ENCODE results near the gene PTPRN2. TPM values are rescaled to one million over a fixed set of nuclear protein-coding genes. Genes with fewer than 3 reads are reported as not detected.

The PTPRN2 gene
- polyA plus RNA-seq, 1 of the 3 experiments (the other 2 are of a cell fraction): 4.0 TPM

DNA sequence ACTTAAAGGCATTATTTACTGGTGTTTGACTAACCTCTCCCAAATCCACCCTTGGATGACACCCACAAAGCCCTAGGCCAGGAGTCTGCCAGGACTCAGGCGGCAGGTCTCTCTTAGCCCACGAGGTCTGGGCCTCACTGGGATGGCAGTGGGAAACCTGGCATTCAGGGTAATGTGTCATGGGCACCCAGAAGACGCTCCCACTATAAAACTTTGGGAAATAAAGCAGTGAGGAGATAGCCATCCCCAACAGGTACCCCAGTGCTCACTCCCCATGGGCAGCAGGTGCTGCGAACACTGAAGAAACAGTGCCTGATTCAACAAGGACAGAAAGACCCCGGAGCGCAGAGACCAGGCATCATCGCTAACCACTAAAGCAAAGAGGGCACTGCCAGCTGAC lies 14.4 kb upstream of the PTPRN2 start:
- TF ChIP-seq, protein P1, sequence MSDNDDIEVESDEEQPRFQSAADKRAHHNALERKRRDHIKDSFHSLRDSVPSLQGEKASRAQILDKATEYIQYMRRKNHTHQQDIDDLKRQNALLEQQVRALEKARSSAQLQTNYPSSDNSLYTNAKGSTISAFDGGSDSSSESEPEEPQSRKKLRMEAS (IDR thresholded peaks at IDR 0.05; ENCODE audit: low read depth): no peak
- TF ChIP-seq GATA2 (CRISPR knock-in tag; IDR thresholded peaks at IDR 0.05): no peak
- TF ChIP-seq NFIC (IDR thresholded peaks at IDR 0.05; ENCODE audit: borderline replicate concordance): no peak
- TF ChIP-seq FOSL2 (IDR thresholded peaks at IDR 0.05; ENCODE audit: borderline replicate concordance, low read depth): no peak
- no peak for TF ChIP-seq FOXJ3 (CRISPR knock-in tag; IDR thresholded peaks at IDR 0.05)
- no peak for TF ChIP-seq MEF2A (IDR thresholded peaks at IDR 0.05; ENCODE audit: borderline replicate concordance, low read depth)
- TF ChIP-seq JUND (IDR thresholded peaks at IDR 0.05): no peak
- no peak for TF ChIP-seq RCOR1 (IDR thresholded peaks at IDR 0.05; ENCODE audit: low read length)
- TF ChIP-seq, protein P2, sequence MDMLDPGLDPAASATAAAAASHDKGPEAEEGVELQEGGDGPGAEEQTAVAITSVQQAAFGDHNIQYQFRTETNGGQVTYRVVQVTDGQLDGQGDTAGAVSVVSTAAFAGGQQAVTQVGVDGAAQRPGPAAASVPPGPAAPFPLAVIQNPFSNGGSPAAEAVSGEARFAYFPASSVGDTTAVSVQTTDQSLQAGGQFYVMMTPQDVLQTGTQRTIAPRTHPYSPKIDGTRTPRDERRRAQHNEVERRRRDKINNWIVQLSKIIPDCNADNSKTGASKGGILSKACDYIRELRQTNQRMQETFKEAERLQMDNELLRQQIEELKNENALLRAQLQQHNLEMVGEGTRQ (IDR thresholded peaks at IDR 0.05; ENCODE audit: borderline replicate concordance, low read depth, low read length): no peak
- no peak for TF ChIP-seq FOXM1 (IDR thresholded peaks at IDR 0.05; ENCODE audit: low read depth)
- TF ChIP-seq, protein P3, sequence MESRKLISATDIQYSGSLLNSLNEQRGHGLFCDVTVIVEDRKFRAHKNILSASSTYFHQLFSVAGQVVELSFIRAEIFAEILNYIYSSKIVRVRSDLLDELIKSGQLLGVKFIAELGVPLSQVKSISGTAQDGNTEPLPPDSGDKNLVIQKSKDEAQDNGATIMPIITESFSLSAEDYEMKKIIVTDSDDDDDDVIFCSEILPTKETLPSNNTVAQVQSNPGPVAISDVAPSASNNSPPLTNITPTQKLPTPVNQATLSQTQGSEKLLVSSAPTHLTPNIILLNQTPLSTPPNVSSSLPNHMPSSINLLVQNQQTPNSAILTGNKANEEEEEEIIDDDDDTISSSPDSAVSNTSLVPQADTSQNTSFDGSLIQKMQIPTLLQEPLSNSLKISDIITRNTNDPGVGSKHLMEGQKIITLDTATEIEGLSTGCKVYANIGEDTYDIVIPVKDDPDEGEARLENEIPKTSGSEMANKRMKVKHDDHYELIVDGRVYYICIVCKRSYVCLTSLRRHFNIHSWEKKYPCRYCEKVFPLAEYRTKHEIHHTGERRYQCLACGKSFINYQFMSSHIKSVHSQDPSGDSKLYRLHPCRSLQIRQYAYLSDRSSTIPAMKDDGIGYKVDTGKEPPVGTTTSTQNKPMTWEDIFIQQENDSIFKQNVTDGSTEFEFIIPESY (IDR thresholded peaks at IDR 0.05; ENCODE audit: borderline replicate concordance, low read depth): no peak
- TF ChIP-seq SIN3A (IDR thresholded peaks at IDR 0.05; ENCODE audit: borderline replicate concordance, low read depth, low read length): no peak
- no peak for TF ChIP-seq EZH2phosphoT487 (IDR thresholded peaks at IDR 0.05; ENCODE audit: borderline replicate concordance, low read depth)
- ChIA-PET POLR2A (no interaction called here), CTCF (no interaction called here)
- WGBS (ENCODE audit: low lambda C conversion rate): 99% methylated on average over 7 of the region's 7 CpGs
- H3K79me2 ChIP-seq (ENCODE audit: insufficient read depth): no peaks in the 10 kb centered on the region
- no peaks in the 10 kb centered on the region for H3K9me3 ChIP-seq
- no peaks in the 10 kb centered on the region for H3K36me3 ChIP-seq (replicated peaks in 1 of 2; ENCODE audit: control insufficient read depth in 1 of 2, insufficient read depth in 2 of 2, low read length in 1 of 2)
- no peak for DNase-seq
- no peak overlapping the region for H3K4me2 ChIP-seq
- no peak overlapping the region for H3K27ac ChIP-seq (ENCODE audit: low read depth in 2 of 2, low read length in 1 of 2)
- no peaks in the 10 kb centered on the region for H3K9me2 ChIP-seq
- no peaks in the 10 kb centered on the region; a peak in 1 of 4 replicates for H3K4me1 ChIP-seq (ENCODE audit: control insufficient read depth in 1 of 2, insufficient read depth in 2 of 2, low read depth in 1 of 2, low read length in 1 of 2)
- H4K20me1 ChIP-seq (ENCODE audit: insufficient read depth): no peaks in the 10 kb centered on the region
- H3K4me3 ChIP-seq (ENCODE audit: low read depth in 2 of 2, low read length in 1 of 2): no peak overlapping the region
- H3K27me3 ChIP-seq (ENCODE audit: insufficient read depth): no peaks in the 10 kb centered on the region
- no peak overlapping the region for H3K9ac ChIP-seq
- H3F3A ChIP-seq (replicated peaks; ENCODE audit: insufficient read depth): peaks cover 3% of the 10 kb centered on the region
- H2AFZ ChIP-seq (ENCODE audit: low read depth): no peak overlapping the region

DNA sequence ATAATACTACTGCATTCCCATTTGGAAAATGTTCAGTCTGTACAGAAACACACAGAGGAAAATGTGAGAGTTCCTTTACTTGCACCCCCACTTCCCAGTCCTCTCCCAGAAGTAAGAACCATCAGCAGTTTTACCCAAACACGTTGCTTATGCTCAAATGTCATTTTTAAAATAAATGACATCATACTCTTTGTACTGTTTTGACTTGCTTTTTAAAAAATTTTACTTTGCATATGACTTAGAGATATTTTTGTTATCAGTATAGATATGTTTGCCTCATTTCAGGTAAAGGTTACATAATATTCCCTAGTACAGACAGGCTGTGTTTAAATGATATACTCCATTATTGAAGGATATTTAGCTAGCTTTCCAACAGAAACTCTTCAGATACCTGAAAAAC lies 13.5 kb upstream of the PTPRN2 start:
- ChIA-PET CTCF (interaction anchor here (1.4 kb wide), 1 partner anchor 46 kb away, joined by 3 read pairs; no protein-coding TSS in a partner anchor), POLR2A (interaction anchor here (0.9 kb wide), 1 partner anchor 13 kb away, joined by 3 read pairs; the partner anchor contains the start of gene PTPRN2)
- Histone ChIP-seq H2AFZ (ENCODE audit: low read depth) (no peak overlapping the region), H3K36me3 (replicated peaks in 1 of 2; ENCODE audit: control insufficient read depth in 1 of 2, insufficient read depth in 2 of 2, low read length in 1 of 2) (no peaks in the 10 kb centered on the region), H3K9me3 (no peaks in the 10 kb centered on the region), H3F3A (replicated peaks; ENCODE audit: insufficient read depth) (peaks cover 3% of the 10 kb centered on the region), H3K4me2 (no peak overlapping the region), H4K20me1 (ENCODE audit: insufficient read depth) (no peaks in the 10 kb centered on the region), H3K4me3 (ENCODE audit: low read depth in 2 of 2, low read length in 1 of 2) (no peak overlapping the region), H3K79me2 (ENCODE audit: insufficient read depth) (no peaks in the 10 kb centered on the region), H3K4me1 (ENCODE audit: control insufficient read depth in 1 of 2, insufficient read depth in 2 of 2, low read depth in 1 of 2, low read length in 1 of 2) (no peaks in the 10 kb centered on the region; a peak in 1 of 4 replicates), H3K9ac (no peak overlapping the region), H3K9me2 (no peaks in the 10 kb centered on the region), H3K27ac (ENCODE audit: low read depth in 2 of 2, low read length in 1 of 2) (no peak overlapping the region), H3K27me3 (ENCODE audit: insufficient read depth) (no peaks in the 10 kb centered on the region)
- WGBS (ENCODE audit: low lambda C conversion rate): 92% methylated on average over 1 of the region's 1 CpG
- TF ChIP-seq NRF1 (IDR thresholded peaks at IDR 0.05; ENCODE audit: low read depth, low read length): no peak
- TF ChIP-seq MEF2A (IDR thresholded peaks at IDR 0.05; ENCODE audit: borderline replicate concordance, low read depth): no peak
- no peak for TF ChIP-seq RFX5 (IDR thresholded peaks at IDR 0.05; ENCODE audit: low read length)
- TF ChIP-seq TEAD4 (IDR thresholded peaks at IDR 0.05; ENCODE audit: borderline replicate concordance, insufficient read depth): no peak
- TF ChIP-seq, protein P3 (IDR thresholded peaks at IDR 0.05; ENCODE audit: borderline replicate concordance, low read depth): no peak
- TF ChIP-seq JUND (IDR thresholded peaks at IDR 0.05): no peak
- TF ChIP-seq FOSL2 (IDR thresholded peaks at IDR 0.05; ENCODE audit: borderline replicate concordance, low read depth): no peak
- TF ChIP-seq YY1 (IDR thresholded peaks at IDR 0.05; ENCODE audit: low read depth): no peak
- no peak for TF ChIP-seq TCF12 (IDR thresholded peaks at IDR 0.05)
- no peak for TF ChIP-seq RAD21 (IDR thresholded peaks at IDR 0.05; ENCODE audit: low read length)
- DNase-seq: no peak
